OCI-LY7 (cell line): ENCODE data around the gene SCD.

Source experiments
- CTCF ChIP-seq: fragments of 200-600 bp; sonication (generic); conservative IDR thresholded peaks from 2 replicates; pipeline ENCODE4 v1.5.1; 2014; ENCODE audit warnings: mild to moderate bottlenecking, antibody characterized with exemption, low read length, moderate library complexity, mixed read lengths
- EZH2phosphoT487 ChIP-seq: fragments of 200-600 bp; sonication (generic); IDR thresholded peaks from 2 replicates; pipeline ENCODE4 v1.6.1; 2018; ENCODE audit warnings: low read depth, borderline replicate concordance, mild to moderate bottlenecking, mixed run types, antibody characterized with exemption, low read length, moderate library complexity, mixed read lengths

- TF ChIP-seq CTCF: no peak
- TF ChIP-seq EZH2phosphoT487: no peak
Observed at GRCh38 chr10:100382553-100382952, 35.5 kb downstream of the SCD start.
